ENCODE measurements around the gene TCF25.

The TCF25 gene

DNA sequence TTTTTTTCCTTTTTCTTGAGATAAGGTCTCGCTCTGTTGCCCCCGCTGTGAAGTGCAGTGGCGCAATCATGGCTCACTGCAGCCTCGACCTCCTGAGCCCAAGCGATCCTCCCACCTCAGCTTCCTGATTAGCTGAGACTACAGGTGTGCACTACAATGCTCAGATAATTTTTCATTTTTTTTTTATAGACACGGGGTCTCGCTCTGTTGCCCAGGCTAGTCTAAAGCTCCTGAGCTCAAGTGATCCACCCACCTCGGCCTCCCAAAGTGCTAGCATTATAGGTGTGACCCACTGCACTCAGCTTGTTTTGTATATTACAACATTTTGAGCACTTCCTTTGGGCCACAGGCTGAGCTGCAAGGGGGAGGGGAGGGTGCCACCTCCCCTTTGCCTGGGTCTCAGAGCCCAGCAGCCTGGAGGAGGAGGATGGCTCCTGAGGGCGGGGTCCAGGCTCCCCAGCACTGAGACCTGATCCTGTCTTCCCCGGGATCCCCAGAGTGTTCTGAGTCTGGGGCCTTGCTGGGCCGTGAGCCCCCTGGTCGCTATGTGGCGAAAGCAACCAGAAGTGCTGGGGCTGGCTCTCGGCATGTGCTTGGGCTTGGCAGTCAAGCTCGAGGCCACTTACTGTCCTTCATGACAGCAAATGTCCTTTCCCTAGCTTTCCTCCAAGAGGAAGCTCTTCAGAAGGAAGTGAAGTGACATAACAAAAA, 83.3 kb downstream of the TCF25 start:
- POLR2A ChIA-PET: no interaction called here

DNA sequence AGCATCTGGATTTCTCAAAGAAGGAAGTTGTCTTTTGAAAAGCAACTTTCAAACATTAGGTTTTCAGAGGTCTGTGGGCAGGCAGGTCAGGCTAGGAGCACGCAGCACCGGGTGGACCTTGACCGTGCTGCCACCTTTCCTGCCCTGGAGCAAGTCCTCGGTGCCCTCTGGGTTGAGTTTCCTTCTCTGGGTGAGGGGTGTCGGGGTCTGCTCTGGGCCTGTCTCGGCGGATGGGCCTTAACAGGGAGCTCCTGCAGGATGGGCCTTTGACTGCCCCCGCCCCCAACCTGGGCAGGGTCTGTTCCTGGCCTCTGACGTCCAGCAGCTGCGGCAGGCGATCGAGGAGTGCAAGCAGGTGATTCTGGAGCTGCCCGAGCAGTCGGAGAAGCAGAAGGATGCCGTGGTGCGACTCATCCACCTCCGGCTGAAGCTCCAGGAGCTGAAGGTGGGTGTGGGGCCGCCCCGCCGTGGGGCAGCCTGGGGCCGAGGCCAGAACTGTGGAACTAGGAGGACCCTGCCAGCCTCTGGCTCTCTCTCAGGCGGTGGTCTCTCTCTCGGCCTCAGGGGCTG, 83.9 kb downstream of the TCF25 start:
- TF ChIP-seq ZFHX2 (tag by site-specific recombination; conservative IDR thresholded peaks at IDR 0.05) (peak; percentile 25; the same call in 1 of the 2 replicates), GLI2 (tag by site-specific recombination; IDR thresholded peaks at IDR 0.05; ENCODE audit: borderline replicate concordance, low read depth) (no peak), EGR2 (tag by site-specific recombination; IDR thresholded peaks at IDR 0.05; ENCODE audit: low read depth) (peak; percentile 40; the same call in 1 of the 2 replicates)
- Histone ChIP-seq H3K9me3 (ENCODE audit: control insufficient read depth, insufficient read depth, low read depth, low read length) (no peaks in the 10 kb centered on the region), H3K4me1 (ENCODE audit: control insufficient read depth, insufficient read depth, low read length) (no peaks in the 10 kb centered on the region), H3K36me3 (ENCODE audit: control insufficient read depth in 2 of 2, insufficient read depth in 1 of 2, low read length in 2 of 2) (peaks cover 7 to 69% of the 10 kb centered on the region in 2 experiments; a peak in 2 of 3 replicates), H3K4me3 (ENCODE audit: low read depth, low read length) (no peak overlapping the region), H3K27ac (ENCODE audit: extremely low read depth, low read depth, low read length) (no peak overlapping the region)
- CTCF ChIA-PET: interaction anchor here (1.3 kb wide), 1 partner anchor 46 kb away, joined by 3 read pairs; no protein-coding TSS in a partner anchor
- POLR2A ChIA-PET: no interaction called here

More for the DNA sequence above, 83.3 kb downstream of the TCF25 start:
- no peak overlapping the region for H3K27ac ChIP-seq (ENCODE audit: extremely low read depth, low read depth, low read length)
- CTCF ChIA-PET: interaction anchor here (1.3 kb wide), 1 partner anchor 46 kb away, joined by 3 read pairs; no protein-coding TSS in a partner anchor
- no peak overlapping the region for H3K4me3 ChIP-seq (ENCODE audit: low read depth, low read length)
- no peaks in the 10 kb centered on the region for H3K9me3 ChIP-seq (ENCODE audit: control insufficient read depth, insufficient read depth, low read depth, low read length)
- H3K4me1 ChIP-seq (ENCODE audit: control insufficient read depth, insufficient read depth, low read length): no peaks in the 10 kb centered on the region
- peaks cover 7 to 67% of the 10 kb centered on the region in 2 experiments; a peak in 2 of 3 replicates for H3K36me3 ChIP-seq (ENCODE audit: control insufficient read depth in 2 of 2, insufficient read depth in 1 of 2, low read length in 2 of 2)
- TF ChIP-seq, protein P1, sequence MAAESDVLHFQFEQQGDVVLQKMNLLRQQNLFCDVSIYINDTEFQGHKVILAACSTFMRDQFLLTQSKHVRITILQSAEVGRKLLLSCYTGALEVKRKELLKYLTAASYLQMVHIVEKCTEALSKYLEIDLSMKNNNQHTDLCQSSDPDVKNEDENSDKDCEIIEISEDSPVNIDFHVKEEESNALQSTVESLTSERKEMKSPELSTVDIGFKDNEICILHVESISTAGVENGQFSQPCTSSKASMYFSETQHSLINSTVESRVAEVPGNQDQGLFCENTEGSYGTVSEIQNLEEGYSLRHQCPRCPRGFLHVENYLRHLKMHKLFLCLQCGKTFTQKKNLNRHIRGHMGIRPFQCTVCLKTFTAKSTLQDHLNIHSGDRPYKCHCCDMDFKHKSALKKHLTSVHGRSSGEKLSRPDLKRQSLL (tag by site-specific recombination; IDR thresholded peaks at IDR 0.05): no peak
- TF ChIP-seq FEZF1 (tag by site-specific recombination; IDR thresholded peaks at IDR 0.05): no peak
- no peak for TF ChIP-seq ZNF394 (tag by site-specific recombination; IDR thresholded peaks at IDR 0.05; ENCODE audit: borderline replicate concordance)
- TF ChIP-seq MZF1 (tag by site-specific recombination; IDR thresholded peaks at IDR 0.05; ENCODE audit: borderline replicate concordance): no peak

DNA sequence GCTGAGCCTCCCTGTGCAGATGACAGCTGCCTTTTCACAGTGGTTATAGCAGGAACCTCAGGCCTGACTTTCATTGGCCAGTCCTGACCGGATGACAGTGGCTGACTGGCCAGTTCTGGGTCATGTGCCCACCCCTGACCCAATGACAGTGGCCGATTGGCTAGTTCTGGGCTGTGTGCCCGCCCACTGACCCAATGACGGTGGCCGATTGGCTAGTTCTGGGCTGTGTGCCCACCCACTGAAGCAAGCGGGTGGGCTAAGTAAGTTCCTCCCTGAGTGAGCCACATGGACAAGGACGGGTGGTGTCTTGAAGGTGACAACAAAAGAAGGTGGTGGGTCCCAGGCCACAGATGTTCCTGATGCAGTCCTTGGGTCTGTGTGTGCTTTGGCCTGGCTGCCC, 84.7 kb downstream of the TCF25 start:
- Histone ChIP-seq H3K36me3 (ENCODE audit: control insufficient read depth in 2 of 2, insufficient read depth in 1 of 2, low read length in 2 of 2) (peaks cover 7 to 68% of the 10 kb centered on the region in 2 experiments; a peak in 2 of 3 replicates), H3K9me3 (ENCODE audit: control insufficient read depth, insufficient read depth, low read depth, low read length) (no peaks in the 10 kb centered on the region), H3K4me1 (ENCODE audit: control insufficient read depth, insufficient read depth, low read length) (no peaks in the 10 kb centered on the region), H3K4me3 (ENCODE audit: low read depth, low read length) (no peak overlapping the region), H3K27ac (ENCODE audit: extremely low read depth, low read depth, low read length) (no peak overlapping the region)
- TF ChIP-seq SP2 (tag by site-specific recombination; IDR thresholded peaks at IDR 0.05): peak; percentile 83
- TF ChIP-seq ZNF473 (tag by site-specific recombination; IDR thresholded peaks at IDR 0.05): no peak
- POLR2A ChIA-PET: no interaction called here
- CTCF ChIA-PET: no interaction called here

DNA sequence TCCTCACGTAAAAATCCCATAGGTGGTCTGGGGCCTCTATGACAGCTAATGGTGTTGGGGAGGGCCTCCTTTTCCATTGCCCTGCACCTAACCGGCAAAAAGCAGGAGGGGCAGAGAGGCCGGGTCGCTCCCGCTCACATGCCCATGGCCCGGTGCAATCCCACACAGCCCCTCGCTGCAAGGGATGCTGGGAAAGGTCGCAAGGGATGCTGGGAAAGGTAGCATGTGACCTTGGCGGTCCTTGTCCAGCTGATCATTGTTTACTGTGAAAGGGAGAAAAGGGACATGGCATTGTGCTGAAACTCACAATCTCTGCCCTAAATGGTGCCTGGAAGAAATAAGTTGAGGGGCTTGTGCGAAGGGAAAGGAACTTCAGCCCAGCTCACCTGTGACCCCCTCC, 85.2 kb downstream of the TCF25 start:
- Histone ChIP-seq H3K27ac (ENCODE audit: extremely low read depth, low read depth, low read length) (no peak overlapping the region), H3K4me1 (ENCODE audit: control insufficient read depth, insufficient read depth, low read length) (no peaks in the 10 kb centered on the region), H3K9me3 (ENCODE audit: control insufficient read depth, insufficient read depth, low read depth, low read length) (no peaks in the 10 kb centered on the region), H3K36me3 (ENCODE audit: control insufficient read depth in 2 of 2, insufficient read depth in 1 of 2, low read length in 2 of 2) (peaks cover 7 to 68% of the 10 kb centered on the region in 2 experiments; a peak in 2 of 3 replicates), H3K4me3 (ENCODE audit: low read depth, low read length) (no peak overlapping the region)
- TF ChIP-seq, protein P2, sequence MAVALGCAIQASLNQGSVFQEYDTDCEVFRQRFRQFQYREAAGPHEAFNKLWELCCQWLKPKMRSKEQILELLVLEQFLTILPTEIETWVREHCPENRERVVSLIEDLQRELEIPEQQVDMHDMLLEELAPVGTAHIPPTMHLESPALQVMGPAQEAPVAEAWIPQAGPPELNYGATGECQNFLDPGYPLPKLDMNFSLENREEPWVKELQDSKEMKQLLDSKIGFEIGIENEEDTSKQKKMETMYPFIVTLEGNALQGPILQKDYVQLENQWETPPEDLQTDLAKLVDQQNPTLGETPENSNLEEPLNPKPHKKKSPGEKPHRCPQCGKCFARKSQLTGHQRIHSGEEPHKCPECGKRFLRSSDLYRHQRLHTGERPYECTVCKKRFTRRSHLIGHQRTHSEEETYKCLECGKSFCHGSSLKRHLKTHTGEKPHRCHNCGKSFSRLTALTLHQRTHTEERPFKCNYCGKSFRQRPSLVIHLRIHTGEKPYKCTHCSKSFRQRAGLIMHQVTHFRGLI (tag by site-specific recombination; IDR thresholded peaks at IDR 0.05): no peak
- no peak for TF ChIP-seq EGR2 (tag by site-specific recombination; IDR thresholded peaks at IDR 0.05; ENCODE audit: low read depth)
- TF ChIP-seq ZNF514 (tag by site-specific recombination; IDR thresholded peaks at IDR 0.05): no peak
- TF ChIP-seq ZNF175 (tag by site-specific recombination; IDR thresholded peaks at IDR 0.05): no peak
- TF ChIP-seq ZNF76 (tag by site-specific recombination; IDR thresholded peaks at IDR 0.05; ENCODE audit: borderline replicate concordance, low read depth): peak; percentile 79
- TF ChIP-seq ZNF658 (tag by site-specific recombination; IDR thresholded peaks at IDR 0.05): no peak
- ChIA-PET CTCF (no interaction called here), POLR2A (no interaction called here)

Data from HEK293 (cell line).